HepG2 (cell line): ENCODE measurements around the gene KLKB1. TPM values are rescaled to one million over a fixed set of nuclear protein-coding genes. Genes with fewer than 3 reads are reported as not detected.

Experiments
- AHDC1 ChIP-seq: sonication (generic); formaldehyde crosslinking; IDR thresholded peaks from 2 replicates; pipeline ENCODE4 v1.5.1; 2020; ENCODE audit warnings: mild to moderate bottlenecking, missing genetic modification reagents, borderline replicate concordance
- FOSL1 ChIP-seq: sonication (generic); formaldehyde crosslinking; IDR thresholded peaks from 2 replicates; pipeline ENCODE4 v1.9.0; 2021; ENCODE audit warnings: missing genetic modification reagents, borderline replicate concordance
- HES4 ChIP-seq: sonication (generic); formaldehyde crosslinking; IDR thresholded peaks from 2 replicates; pipeline ENCODE4 v1.9.0; 2021; ENCODE audit warnings: mild to moderate bottlenecking, missing genetic modification reagents, borderline replicate concordance
- KLF6 ChIP-seq: IDR thresholded peaks from 2 replicates; pipeline ENCODE4 v1.8.0; 2016; ENCODE audit warnings: missing biosample characterization, missing genetic modification reagents
- MED1 ChIP-seq: sonication (generic); formaldehyde crosslinking; IDR thresholded peaks from 2 replicates; pipeline ENCODE4 v1.4.0; 2020; ENCODE audit warnings: missing genetic modification reagents
- NKX3-1 ChIP-seq: sonication (generic); formaldehyde crosslinking; IDR thresholded peaks from 2 replicates; pipeline ENCODE4 v1.5.0; 2020; ENCODE audit warnings: missing genetic modification reagents
- PREB ChIP-seq: sonication (generic); formaldehyde crosslinking; IDR thresholded peaks from 2 replicates; pipeline ENCODE4 v1.4.0; 2020; ENCODE audit warnings: missing genetic modification reagents
- RERE ChIP-seq: IDR thresholded peaks from 2 replicates; pipeline ENCODE4 v1.6.1; 2016; ENCODE audit warnings: low read depth, missing genetic modification reagents, missing compliant biosample characterization
- ZBTB4 ChIP-seq: sonication (generic); formaldehyde crosslinking; IDR thresholded peaks from 2 replicates; pipeline ENCODE4 v1.4.0; 2020; ENCODE audit warnings: missing genetic modification reagents, mild to moderate bottlenecking, borderline replicate concordance
- ZNF224 ChIP-seq: sonication (generic); formaldehyde crosslinking; IDR thresholded peaks from 2 replicates; pipeline ENCODE4 v1.5.0; 2020; ENCODE audit warnings: mild to moderate bottlenecking, missing genetic modification reagents
- ZNF367 ChIP-seq: sonication (generic); formaldehyde crosslinking; IDR thresholded peaks from 2 replicates; pipeline ENCODE4 v1.4.0; 2020; ENCODE audit warnings: missing genetic modification reagents, borderline replicate concordance
- ZNF780A ChIP-seq: sonication (generic); formaldehyde crosslinking; IDR thresholded peaks from 2 replicates; pipeline ENCODE4 v1.8.0; 2022; ENCODE audit warnings: mild to moderate bottlenecking, missing genetic modification reagents, moderate library complexity
- polyA plus RNA-seq, 8 experiments: library from polyadenylated mRNA; depleted of rRNA in 3 of 8; stranded (reverse) in 7 of 8; unstranded in 1 of 8; fragments of >200 nt; fragmentation: Illumina TruSeq in 4 of 8; extraction: Trizol in 4 of 8; gene quantifications; 2 replicates each; pipeline versions ENCODE4 v1.2.1 to v1.2.3, GENCODE V29; 2011 to 2016; ENCODE audit warnings: low read depth in 4 of 8, missing spikeins in 1 of 8, mixed read lengths in 1 of 8; ENCODE audit not compliant: insufficient read depth in 1 of 8
- total RNA-seq, 5 experiments: library from RNA; depleted of rRNA; stranded (reverse); fragments of >200 nt; fragmentation: Illumina TruSeq; extraction: Trizol; gene quantifications; 2 replicates each; pipeline ENCODE4 v1.2.3, GENCODE V29; 2016; ENCODE audit warnings: low read depth in 1 of 5

The KLKB1 gene
- total and polyA plus RNA-seq, 2 of the 13 experiments (the other 11 are each of a cell fraction or from before 2014, with no cell fraction given): 0.26 to 0.49 TPM

- 0 out of 2 replicates have a peak, but pooled peaks have one; percentile 26 for TF ChIP-seq ZNF224 (CRISPR knock-in tag)
- TF ChIP-seq FOSL1: no peak
- no peak; the same call in 1 of the 2 replicates for TF ChIP-seq NKX3-1
- TF ChIP-seq KLF6 (CRISPR knock-in tag): peak; percentile 52; the same call in 1 of the 2 replicates
- TF ChIP-seq ZNF367 (CRISPR knock-in tag): no peak
- no peak for TF ChIP-seq RERE (CRISPR knock-in tag)
- TF ChIP-seq MED1 (CRISPR knock-in tag): peak; percentile 79
- TF ChIP-seq ZBTB4 (CRISPR knock-in tag): 0 out of 2 replicates have a peak, but pooled peaks have one; percentile 27
- no peak for TF ChIP-seq ZNF780A (CRISPR knock-in tag)
- TF ChIP-seq AHDC1 (CRISPR knock-in tag): peak; percentile 27; the same call in 1 of the 2 replicates
- TF ChIP-seq HES4 (CRISPR knock-in tag): peak; percentile 87
- no peak for TF ChIP-seq PREB
Measured at GRCh38 chr4:186191200-186192065, 35.9 kb upstream of the KLKB1 start, which contains the start of gene CYP4V2 (continued).
